Spleen (tissue), 11 donors: ENCODE measurements around the gene ABCB1. TPM values are rescaled to one million over a fixed set of nuclear protein-coding genes. Genes with fewer than 3 reads are reported as not detected.
"Not testable (repeated sequence)": the region's sequence is repeated elsewhere in the genome, so short reads cannot be mapped to it uniquely, and the experiment has no call there.

Experiments used
- DNase-seq: peaks from one replicate; pipeline ENCODE4 v3.0.0-alpha.2; 2020
- H3K27ac ChIP-seq, 8 donors: fragments of 200-600 bp; sonication (generic) in 7 of 8; 1 replicate in 4 of 8; 2 replicates in 4 of 8; pipeline versions ENCODE4 v1.5.0 to v1.8.0; 2016 to 2021; ENCODE audit warnings: inconsistent platforms in 4 of 8, mild to moderate bottlenecking in 4 of 8, moderate library complexity in 1 of 8
- H3K27me3 ChIP-seq, 7 donors: fragments of 200-600 bp; sonication (generic) in 6 of 7; replicated peaks in 1 of 7; 1 replicate in 4 of 7; 2 replicates in 3 of 7; pipeline versions ENCODE4 v1.5.0 to v1.8.0; 2016 to 2021; ENCODE audit warnings: inconsistent platforms in 3 of 7, mild to moderate bottlenecking in 1 of 7
- H3K36me3 ChIP-seq, 6 donors: fragments of 200-600 bp; sonication (generic) in 5 of 6; 1 replicate in 4 of 6; 2 replicates in 2 of 6; pipeline versions ENCODE4 v1.5.0 to v1.8.0; 2016 to 2021; ENCODE audit warnings: inconsistent platforms in 2 of 6
- H3K4me1 ChIP-seq, 6 donors: fragments of 200-600 bp; sonication (generic) in 5 of 6; 1 replicate in 3 of 6; 2 replicates in 3 of 6; pipeline versions ENCODE4 v1.5.0 to v1.8.0; 2016 to 2021; ENCODE audit warnings: inconsistent platforms in 3 of 6
- H3K4me3 ChIP-seq, 8 donors: fragments of 200-600 bp; sonication (generic) in 7 of 8; 1 replicate in 4 of 8; 2 replicates in 4 of 8; pipeline versions ENCODE4 v1.5.0 to v1.8.0; 2016 to 2021; ENCODE audit warnings: inconsistent platforms in 4 of 8, mild to moderate bottlenecking in 4 of 8, moderate library complexity in 2 of 8
- H3K9me3 ChIP-seq, 8 donors: fragments of 200-600 bp; sonication (generic) in 7 of 8; 1 replicate in 4 of 8; 2 replicates in 4 of 8; pipeline versions ENCODE4 v1.5.0 to v1.8.0; 2016 to 2021; ENCODE audit warnings: inconsistent platforms in 4 of 8
- CTCF ChIP-seq, 11 experiments: fragments of 200-600 bp in 7 of 11; fragments of 450-650 bp in 4 of 11; sonication (generic) in 4 of 11; IDR thresholded peaks in 8 of 11; conservative IDR thresholded peaks in 3 of 11; 1 replicate in 7 of 11; 2 replicates in 4 of 11; pipeline versions ENCODE4 v1.4.0 to v1.8.0; 2016 to 2021; ENCODE audit warnings: antibody characterized with exemption in 11 of 11, inconsistent platforms in 4 of 11, mild to moderate bottlenecking in 1 of 11
- POLR2A ChIP-seq, 3 donors: fragments of 450-650 bp; IDR thresholded peaks; one replicate each; pipeline ENCODE4 v1.5.1; 2017; ENCODE audit warnings: antibody characterized with exemption in 3 of 3, mild to moderate bottlenecking in 1 of 3
- POLR2AphosphoS5 ChIP-seq, 3 donors: sonication (generic); formaldehyde crosslinking; IDR thresholded peaks; one replicate each; pipeline ENCODE4 v1.5.1; 2017; ENCODE audit warnings: antibody characterized with exemption in 3 of 3
- WGBS, 5 donors: extraction: QIAGEN DNeasy Blood & Tissue Kit in 3 of 5; methylation state at CpG; one replicate each; pipeline versions ENCODE4 v1.1.5 to v1.1.7; 2013 to 2018; 5-methylcytosine and 5-hydroxymethylcytosine counted together
- intact Hi-C: fragments of 100-400 bp; cut with DNase I; formaldehyde crosslinking; loops from one replicate; pipeline ENCODE4 v1.15.0; 2023; ENCODE audit warnings: low total_unique reads
- polyA plus RNA-seq, 3 donors: library from polyadenylated mRNA; stranded (reverse); fragments of 200-250 nt; gene quantifications; one replicate each; pipeline ENCODE4 v1.2.1, GENCODE V29; 2013
- total RNA-seq, 7 donors: library from RNA; depleted of rRNA in 3 of 7; stranded (reverse); fragments of >200 nt in 3 of 7; fragmentation: NEBNext Ultra II Directional in 4 of 7; extraction: Animal tissue kit (Norgen Biotek cat#: 25700) in 4 of 7; gene quantifications; one replicate each; pipeline versions ENCODE4 v1.1.0 to v1.2.1, GENCODE V29; 2016 to 2021
- donor health status: healthy with polysubstance abuse.
- donor health status: DM: no; HTN: no; CAD: no; lungs with moderate emphysema.
- donor health status: DM: no; HTN: no; CAD: no.
- donor health status: Bipolar disorder and iron deficiency.
- donor health status: healthy.
- donor health status: DM: no; HTN: no; CAD: no.
- donor health status: DM: yes; HTN: yes; CAD: no.

ABCB1 gene
- total and polyA plus RNA-seq, 10 donors: 3.0 to 25.6 (median 11.3) TPM

- H3K9me3 ChIP-seq: no peaks in the 10 kb centered on the region
- intact Hi-C loops: no loop called here
- no peak overlapping the region for H3K27ac ChIP-seq
- no peak for DNase-seq
- no peaks in the 10 kb centered on the region for H3K4me1 ChIP-seq
- no peaks in the 10 kb centered on the region for H3K27me3 ChIP-seq
- TF ChIP-seq POLR2AphosphoS5 (IDR thresholded peaks at IDR 0.05) (no peak), POLR2A (IDR thresholded peaks at IDR 0.05) (no peak), CTCF (IDR thresholded peaks at IDR 0.05 in 8 of 11, conservative IDR thresholded peaks at IDR 0.05 in 3 of 11) (no peak)
- H3K4me3 ChIP-seq: no peak overlapping the region
- WGBS, 5 donors: 69 to 89% (median 88%) methylated on average over 3 of the region's 3 CpGs
- peaks cover 0 to 9% (median 0%) of the 10 kb centered on the region in 6 donors for H3K36me3 ChIP-seq
Observed at GRCh38 chr7:87581723-87582122, 19.0 kb downstream of the ABCB1 start.

GRCh38 chr7:87580636-87581035, 20.0 kb downstream of the ABCB1 start:
- H3K27ac ChIP-seq: no peak overlapping the region
- no peak for TF ChIP-seq CTCF (IDR thresholded peaks at IDR 0.05 in 8 of 11, conservative IDR thresholded peaks at IDR 0.05 in 3 of 11)
- no peak for TF ChIP-seq POLR2AphosphoS5 (IDR thresholded peaks at IDR 0.05)
- TF ChIP-seq POLR2A (IDR thresholded peaks at IDR 0.05): no peak
- no peaks in the 10 kb centered on the region for H3K9me3 ChIP-seq
- intact Hi-C loops: no loop called here
- H3K4me1 ChIP-seq: no peaks in the 10 kb centered on the region
- no peak overlapping the region for H3K4me3 ChIP-seq
- DNase-seq: no peak
- H3K36me3 ChIP-seq: peaks cover 0 to 9% (median 0%) of the 10 kb centered on the region in 6 donors
- 83 to 97% (median 91%) methylated on average over 1 of the region's 1 CpG for WGBS, 5 donors
- H3K27me3 ChIP-seq: no peaks in the 10 kb centered on the region

- H3K4me3 ChIP-seq: no peak overlapping the region
- intact Hi-C loops: no loop called here
- no peaks in the 10 kb centered on the region for H3K27me3 ChIP-seq
- no peak for DNase-seq
- H3K9me3 ChIP-seq: peaks cover 0 to 3% (median 0%) of the 10 kb centered on the region in 8 donors
- H3K27ac ChIP-seq: no peak overlapping the region
- no peaks in the 10 kb centered on the region for H3K4me1 ChIP-seq
- 69 to 85% (median 81%) methylated on average over 2 of the region's 2 CpGs for WGBS, 5 donors
- H3K36me3 ChIP-seq: no peaks in the 10 kb centered on the region
- TF ChIP-seq CTCF (IDR thresholded peaks at IDR 0.05 in 8 of 11, conservative IDR thresholded peaks at IDR 0.05 in 3 of 11) (no peak), POLR2A (IDR thresholded peaks at IDR 0.05) (no peak), POLR2AphosphoS5 (IDR thresholded peaks at IDR 0.05) (no peak)
Observed at GRCh38 chr7:87575521-87575920, 25.2 kb downstream of the ABCB1 start.

- no peak for DNase-seq
- 7 to 56% (median 24%) methylated on average over 2 of the region's 2 CpGs for WGBS, 5 donors
Observed at GRCh38 chr7:87574630-87575029, 26.1 kb downstream of the ABCB1 start.

GRCh38 chr7:87572513-87572912, 28.2 kb downstream of the ABCB1 start:
- H3K4me1 ChIP-seq, H3K36me3 ChIP-seq, H3K4me3 ChIP-seq, H3K9me3 ChIP-seq, H3K27ac ChIP-seq, H3K27me3 ChIP-seq, intact Hi-C loops, DNase-seq: not testable (repeated sequence)
- WGBS, 5 donors: 63 to 84% (median 67%) methylated on average over 1 of the region's 1 CpG

More at GRCh38 chr7:87574630-87575029, 26.1 kb downstream of the ABCB1 start:
- Histone ChIP-seq H3K36me3 (no peaks in the 10 kb centered on the region), H3K4me3 (no peak overlapping the region), H3K27me3 (no peaks in the 10 kb centered on the region), H3K4me1 (no peaks in the 10 kb centered on the region), H3K27ac (no peak overlapping the region), H3K9me3 (peaks cover 0 to 3% (median 0%) of the 10 kb centered on the region in 8 donors)
- no peak for TF ChIP-seq POLR2AphosphoS5 (IDR thresholded peaks at IDR 0.05)
- no peak for TF ChIP-seq POLR2A (IDR thresholded peaks at IDR 0.05)
- no peak for TF ChIP-seq CTCF (IDR thresholded peaks at IDR 0.05 in 8 of 11, conservative IDR thresholded peaks at IDR 0.05 in 3 of 11)
- intact Hi-C loops: no loop called here
